Neural crest cell (in vitro differentiated cells): ENCODE results near the gene NPEPL1. TPM values are rescaled to one million over a fixed set of nuclear protein-coding genes. Genes with fewer than 3 reads are reported as not detected.

Source experiments
- DNase-seq: peaks from one replicate; pipeline ENCODE4 v3.0.0; 2021; ENCODE audit warnings: low read depth, mixed read lengths, low spot score
- H3K27ac Mint-ChIP-seq: one replicate; pipeline ENCODE4 v1.8.0; 2021; ENCODE audit warnings: mild to moderate bottlenecking, mixed read lengths; ENCODE audit not compliant: unreplicated experiment
- H3K27me3 Mint-ChIP-seq: 2 replicates; pipeline ENCODE4 v1.8.0; 2021; ENCODE audit warnings: low read depth, mild to moderate bottlenecking, mixed read lengths
- H3K36me3 Mint-ChIP-seq: 2 replicates; pipeline ENCODE4 v1.8.0; 2021; ENCODE audit warnings: low read depth, mild to moderate bottlenecking, mixed read lengths
- H3K4me1 Mint-ChIP-seq: 2 replicates; pipeline ENCODE4 v1.8.0; 2021; ENCODE audit warnings: mixed read lengths
- H3K4me3 Mint-ChIP-seq: one replicate; pipeline ENCODE4 v1.8.0; 2021; ENCODE audit warnings: mild to moderate bottlenecking, mixed read lengths
- H3K9me3 Mint-ChIP-seq: 2 replicates; pipeline ENCODE4 v1.8.0; 2021; ENCODE audit warnings: mixed read lengths
- total RNA-seq: library from RNA; stranded (reverse); gene quantifications from 2 replicates; pipeline ENCODE4 v1.2.1, GENCODE V29; 2021
- TF ChIP-seq, protein P1 (sequence below): fragments of 200-600 bp; sonication (generic); conservative IDR thresholded peaks from 2 replicates; pipeline ENCODE4 v1.5.0; 2021; ENCODE audit warnings: antibody characterized with exemption, mild to moderate bottlenecking

Gene NPEPL1
- total RNA-seq, 1 donor from 2014 or later, result 34.0 TPM

DNA sequence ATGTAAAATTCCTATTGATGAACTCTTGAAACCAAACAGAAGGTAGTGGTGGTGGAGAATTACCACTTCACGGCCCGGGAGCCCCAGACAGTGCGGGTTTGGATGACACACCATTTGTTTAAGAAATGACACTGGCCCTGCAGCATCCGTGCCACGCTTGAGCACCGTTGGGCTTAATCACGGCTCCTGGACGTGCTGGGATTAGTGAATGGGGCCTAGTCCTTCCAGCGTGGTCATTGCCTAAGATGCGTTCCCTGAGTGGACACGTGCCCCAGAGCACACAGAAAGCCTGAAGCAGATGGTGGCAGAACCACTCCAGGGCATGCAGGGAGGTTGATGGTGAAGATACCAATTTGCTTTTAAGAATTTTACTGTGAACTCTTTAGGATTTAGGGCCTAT lies 27.0 kb upstream of the NPEPL1 start:
- Mint-ChIP-seq H3K4me1 (no peaks in the 10 kb centered on the region), H3K9me3 (no peaks in the 10 kb centered on the region), H3K4me3 (no peak overlapping the region), H3K36me3 (peaks cover 6% of the 10 kb centered on the region), H3K27me3 (no peaks in the 10 kb centered on the region), H3K27ac (peak overlapping the region; percentile 35)
- no peak for DNase-seq
- TF ChIP-seq, protein P1, sequence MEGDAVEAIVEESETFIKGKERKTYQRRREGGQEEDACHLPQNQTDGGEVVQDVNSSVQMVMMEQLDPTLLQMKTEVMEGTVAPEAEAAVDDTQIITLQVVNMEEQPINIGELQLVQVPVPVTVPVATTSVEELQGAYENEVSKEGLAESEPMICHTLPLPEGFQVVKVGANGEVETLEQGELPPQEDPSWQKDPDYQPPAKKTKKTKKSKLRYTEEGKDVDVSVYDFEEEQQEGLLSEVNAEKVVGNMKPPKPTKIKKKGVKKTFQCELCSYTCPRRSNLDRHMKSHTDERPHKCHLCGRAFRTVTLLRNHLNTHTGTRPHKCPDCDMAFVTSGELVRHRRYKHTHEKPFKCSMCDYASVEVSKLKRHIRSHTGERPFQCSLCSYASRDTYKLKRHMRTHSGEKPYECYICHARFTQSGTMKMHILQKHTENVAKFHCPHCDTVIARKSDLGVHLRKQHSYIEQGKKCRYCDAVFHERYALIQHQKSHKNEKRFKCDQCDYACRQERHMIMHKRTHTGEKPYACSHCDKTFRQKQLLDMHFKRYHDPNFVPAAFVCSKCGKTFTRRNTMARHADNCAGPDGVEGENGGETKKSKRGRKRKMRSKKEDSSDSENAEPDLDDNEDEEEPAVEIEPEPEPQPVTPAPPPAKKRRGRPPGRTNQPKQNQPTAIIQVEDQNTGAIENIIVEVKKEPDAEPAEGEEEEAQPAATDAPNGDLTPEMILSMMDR, result no peak

DNA sequence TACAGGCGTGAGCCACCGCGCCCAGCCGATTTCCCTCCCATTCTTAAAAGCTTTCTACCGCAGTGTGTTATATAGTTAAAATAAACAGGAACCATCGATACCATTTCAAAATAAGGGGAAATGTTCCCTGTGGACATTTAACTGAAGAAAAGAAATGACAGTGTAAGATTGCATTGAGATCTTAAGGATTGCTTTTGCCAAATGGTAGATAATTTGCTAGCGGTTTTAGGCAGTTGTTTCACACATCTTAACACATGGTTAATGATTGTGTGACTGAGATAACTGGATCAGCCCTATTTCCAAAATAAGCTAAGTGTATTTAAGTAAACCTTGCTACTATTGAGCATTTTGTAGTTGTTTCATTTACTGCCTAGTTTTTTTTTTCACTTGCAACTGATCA lies 25.9 kb upstream of the NPEPL1 start:
- no peaks in the 10 kb centered on the region for H3K4me1 Mint-ChIP-seq
- H3K9me3 Mint-ChIP-seq, result no peaks in the 10 kb centered on the region
- H3K4me3 Mint-ChIP-seq, result no peak overlapping the region
- no peak overlapping the region for H3K27ac Mint-ChIP-seq
- H3K36me3 Mint-ChIP-seq, result peaks cover 6% of the 10 kb centered on the region
- DNase-seq, result no peak
- TF ChIP-seq, protein P1, result no peak
- no peaks in the 10 kb centered on the region for H3K27me3 Mint-ChIP-seq

DNA sequence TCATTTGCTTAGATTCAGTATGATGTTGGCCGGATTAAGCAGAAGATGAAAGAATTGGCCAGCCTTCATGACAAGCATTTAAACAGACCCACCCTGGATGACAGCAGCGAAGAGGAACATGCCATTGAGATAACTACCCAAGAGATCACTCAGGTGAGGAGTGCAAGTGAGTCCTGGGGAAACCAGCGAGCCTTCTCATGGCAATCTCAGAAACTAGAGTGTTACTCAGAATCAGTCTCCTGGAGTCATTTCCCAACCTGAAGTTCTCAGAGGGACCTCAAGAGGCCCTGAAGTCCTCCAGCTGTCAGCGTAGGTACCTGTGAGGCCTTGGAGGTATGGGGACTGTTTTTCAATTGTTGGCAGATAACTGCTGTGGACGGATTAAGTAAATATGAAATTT lies 24.6 kb upstream of the NPEPL1 start:
- TF ChIP-seq, protein P1, result no peak
- no peak overlapping the region for H3K4me3 Mint-ChIP-seq
- peaks cover 6% of the 10 kb centered on the region for H3K36me3 Mint-ChIP-seq
- DNase-seq, result no peak
- no peaks in the 10 kb centered on the region for H3K27me3 Mint-ChIP-seq
- H3K4me1 Mint-ChIP-seq, result no peaks in the 10 kb centered on the region
- no peaks in the 10 kb centered on the region for H3K9me3 Mint-ChIP-seq
- peak overlapping the region; percentile 81 for H3K27ac Mint-ChIP-seq

DNA sequence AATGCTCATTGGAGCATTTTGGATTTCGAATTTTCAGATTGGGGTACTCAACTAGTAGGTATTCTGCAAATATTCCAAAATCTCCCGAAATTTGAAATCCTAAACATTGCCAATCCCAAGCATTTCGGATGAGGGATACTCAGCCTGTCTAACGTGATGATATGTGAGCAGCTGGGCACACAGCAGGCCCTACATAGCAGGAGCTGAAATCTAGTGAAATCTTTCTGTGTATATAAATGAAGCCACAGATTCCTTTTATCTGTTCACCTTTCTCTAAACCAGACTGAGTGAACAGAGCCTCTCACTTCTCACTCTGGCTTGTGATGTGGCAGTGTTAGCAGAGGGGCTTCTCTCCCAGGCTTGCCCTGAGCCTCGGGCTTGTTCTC lies 23.7 kb upstream of the NPEPL1 start:
- Mint-ChIP-seq H3K27me3 (no peaks in the 10 kb centered on the region), H3K9me3 (no peaks in the 10 kb centered on the region), H3K4me1 (no peaks in the 10 kb centered on the region), H3K4me3 (no peak overlapping the region), H3K36me3 (peaks cover 6% of the 10 kb centered on the region), H3K27ac (no peak overlapping the region)
- TF ChIP-seq, protein P1, result no peak
- no peak for DNase-seq

DNA sequence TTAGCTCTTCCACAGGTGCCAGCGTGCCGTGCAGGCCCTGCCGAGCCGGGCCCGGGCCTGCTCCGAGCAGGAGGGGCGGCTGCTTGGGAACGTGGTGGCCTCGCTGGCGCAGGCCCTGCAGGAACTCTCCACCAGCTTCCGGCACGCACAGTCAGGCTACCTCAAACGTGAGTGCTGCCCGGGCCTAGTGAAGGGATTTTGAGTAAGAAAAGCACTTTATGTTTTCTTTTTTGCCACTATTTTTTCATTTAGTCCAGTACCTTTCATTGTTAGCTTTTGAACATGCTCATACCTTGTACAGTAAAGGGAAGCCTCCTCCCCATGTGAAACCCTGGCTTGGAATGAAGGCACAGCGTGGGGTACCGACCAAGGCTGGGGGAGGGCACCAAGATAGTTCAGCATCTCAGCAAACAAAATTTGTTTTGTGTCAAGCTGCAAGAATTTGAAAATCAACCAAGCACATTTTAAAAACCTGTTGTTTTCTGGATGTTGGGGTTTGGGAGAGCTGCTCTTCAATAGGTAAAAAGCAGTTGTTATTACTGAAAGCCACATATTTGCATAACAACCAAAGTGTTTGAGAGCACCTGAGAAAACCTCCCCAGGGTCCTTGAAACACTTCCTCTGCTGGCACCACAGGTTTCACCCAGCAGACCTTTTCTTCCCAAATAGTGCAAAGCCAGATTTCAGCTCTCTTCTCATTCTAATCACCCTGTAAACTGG lies 23.2 kb upstream of the NPEPL1 start:
- no peaks in the 10 kb centered on the region for H3K9me3 Mint-ChIP-seq
- no peak overlapping the region for H3K4me3 Mint-ChIP-seq
- H3K4me1 Mint-ChIP-seq, result no peaks in the 10 kb centered on the region
- H3K27ac Mint-ChIP-seq, result no peak overlapping the region
- DNase-seq, result no peak
- H3K27me3 Mint-ChIP-seq, result no peaks in the 10 kb centered on the region
- TF ChIP-seq, protein P1, result no peak
- peaks cover 6% of the 10 kb centered on the region for H3K36me3 Mint-ChIP-seq
